NCI-H128 (cell line): Measurements from ENCODE around the gene LRRK1.

ENCODE experiments used
- DNase-seq: peaks from one replicate; lab custom pipeline; 2025; ENCODE audit not compliant: unreplicated experiment; lab: John Stamatoyannopoulos, UW

The LRRK1 gene

GRCh38 chr15:101037090-101037830 lies 118.1 kb downstream of the LRRK1 start:
- DNase-seq: no peak

GRCh38 chr15:101038327-101039003 lies 119.3 kb downstream of the LRRK1 start:
- no peak for DNase-seq

GRCh38 chr15:101039461-101039860 lies 120.3 kb downstream of the LRRK1 start:
- no peak for DNase-seq

GRCh38 chr15:101042320-101042719 lies 123.2 kb downstream of the LRRK1 start:
- DNase-seq: no peak

DNA sequence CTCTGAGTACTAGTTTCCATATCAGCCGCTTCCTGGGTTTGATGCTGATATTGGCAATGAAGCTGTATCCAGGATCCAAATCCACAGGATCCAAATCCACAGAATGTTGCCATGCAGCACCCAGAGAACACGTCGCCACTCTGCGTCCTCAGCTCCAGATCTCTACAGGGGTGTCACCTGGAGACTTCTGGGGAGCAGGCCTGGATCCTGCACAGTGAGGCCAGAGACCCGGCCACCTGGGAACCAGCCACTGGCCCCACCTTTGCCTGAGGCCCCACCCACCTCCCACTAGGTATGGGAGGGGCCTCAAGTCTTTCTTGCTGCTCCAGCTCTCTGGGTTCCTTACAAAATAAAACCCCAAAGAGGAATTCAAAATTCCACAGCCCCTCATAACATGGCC lies 123.9 kb downstream of the LRRK1 start:
- no peak for DNase-seq

GRCh38 chr15:101043911-101044624 lies 124.9 kb downstream of the LRRK1 start:
- no peak for DNase-seq

DNA sequence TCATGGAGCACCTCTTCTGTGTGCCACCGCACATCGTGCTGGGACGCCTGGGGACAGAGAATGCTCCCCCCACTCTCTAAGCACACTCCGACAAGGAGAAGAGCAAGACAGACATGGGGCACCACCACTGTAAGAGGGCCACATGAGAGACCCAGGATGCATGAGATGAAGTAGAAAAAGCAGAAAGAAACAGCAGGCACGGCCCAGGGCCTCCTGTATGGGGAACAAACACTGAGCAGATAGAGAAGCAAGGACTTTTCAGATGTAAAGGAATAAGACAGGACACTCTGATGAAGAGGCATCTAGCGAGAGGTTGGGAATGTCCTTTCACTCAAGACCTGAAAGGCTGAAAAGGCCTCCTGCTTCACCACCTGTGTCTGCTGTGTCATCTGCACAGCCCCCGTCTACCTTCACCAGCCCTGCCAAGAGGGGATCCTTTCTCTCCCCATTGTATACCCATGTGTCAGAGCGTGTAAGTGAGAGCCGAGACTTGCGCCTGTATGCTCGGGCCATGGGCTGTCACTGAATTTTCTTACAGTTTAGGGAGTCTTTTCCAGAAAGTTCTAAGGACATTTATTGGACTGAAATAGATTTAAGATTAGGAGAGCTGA lies 125.6 kb downstream of the LRRK1 start:
- DNase-seq: no peak

DNA sequence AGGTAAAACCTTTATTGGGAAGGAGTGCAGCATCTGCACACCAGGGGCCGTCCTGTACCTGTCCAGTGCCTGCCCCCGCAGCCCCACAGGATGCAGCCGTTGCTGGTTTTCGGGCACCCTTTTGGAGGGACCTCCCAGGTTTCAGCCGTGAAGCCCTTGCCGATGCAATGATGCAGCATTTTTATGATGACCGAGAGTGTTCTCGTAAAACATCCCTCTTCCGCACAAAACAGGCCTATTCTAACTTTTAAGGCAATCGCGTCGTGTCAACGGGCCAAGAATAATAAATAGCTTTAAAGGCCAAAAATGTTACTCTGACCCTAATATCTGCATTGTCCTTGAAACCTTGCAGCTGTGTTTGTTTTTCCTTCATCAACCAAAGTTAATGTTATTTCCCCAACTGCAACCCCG lies 126.1 kb downstream of the LRRK1 start:
- no peak for DNase-seq

GRCh38 chr15:101045835-101046691 lies 126.9 kb downstream of the LRRK1 start:
- DNase-seq: no peak

DNA sequence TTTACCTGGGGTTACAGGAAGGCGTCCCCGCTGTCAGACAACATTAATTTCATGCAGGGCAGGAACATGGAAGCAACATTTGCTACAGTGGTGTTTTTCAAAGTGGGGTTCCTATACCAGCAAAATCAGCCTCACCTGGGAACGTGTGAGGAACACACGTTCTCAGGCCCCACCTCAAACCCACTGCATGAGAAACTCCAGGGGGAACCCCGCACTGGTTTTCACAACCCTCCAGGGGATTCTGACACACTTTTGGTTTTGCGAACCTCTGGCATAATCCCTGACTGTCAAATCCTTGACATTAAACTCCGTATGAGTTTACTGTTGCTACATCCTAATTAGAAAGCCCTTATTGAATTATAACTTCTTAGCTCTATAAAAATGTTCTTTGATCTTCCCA lies 127.7 kb downstream of the LRRK1 start:
- no peak for DNase-seq

DNA sequence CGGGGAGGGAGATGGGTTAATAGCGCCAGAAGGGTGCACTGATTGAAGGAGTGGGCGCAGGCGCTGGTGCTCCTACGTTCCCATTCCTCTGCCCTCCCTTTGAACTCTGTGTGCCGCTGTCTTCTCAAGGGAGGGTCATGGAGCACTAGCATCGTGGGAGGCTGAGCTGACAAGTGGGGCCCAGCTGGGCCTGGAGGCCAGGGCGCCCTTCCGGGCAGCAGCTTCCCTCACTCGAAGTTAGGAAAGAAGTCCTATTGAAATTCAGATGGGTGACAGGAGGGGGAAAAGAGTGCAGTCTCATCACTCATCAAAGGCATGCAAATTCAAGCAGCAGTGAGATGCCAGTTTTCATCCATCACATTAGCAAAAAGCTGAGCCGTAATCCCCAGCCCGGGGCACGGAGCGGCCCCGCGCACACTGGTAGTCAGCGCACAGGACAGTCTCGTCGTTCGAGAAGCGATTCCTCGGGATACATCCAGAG lies 128.2 kb downstream of the LRRK1 start:
- DNase-seq: no peak

- DNase-seq: no peak
Measured at GRCh38 chr15:101048176-101048575, 129.0 kb downstream of the LRRK1 start.

- DNase-seq: no peak
Measured at GRCh38 chr15:101048581-101049030, 129.4 kb downstream of the LRRK1 start.

DNA sequence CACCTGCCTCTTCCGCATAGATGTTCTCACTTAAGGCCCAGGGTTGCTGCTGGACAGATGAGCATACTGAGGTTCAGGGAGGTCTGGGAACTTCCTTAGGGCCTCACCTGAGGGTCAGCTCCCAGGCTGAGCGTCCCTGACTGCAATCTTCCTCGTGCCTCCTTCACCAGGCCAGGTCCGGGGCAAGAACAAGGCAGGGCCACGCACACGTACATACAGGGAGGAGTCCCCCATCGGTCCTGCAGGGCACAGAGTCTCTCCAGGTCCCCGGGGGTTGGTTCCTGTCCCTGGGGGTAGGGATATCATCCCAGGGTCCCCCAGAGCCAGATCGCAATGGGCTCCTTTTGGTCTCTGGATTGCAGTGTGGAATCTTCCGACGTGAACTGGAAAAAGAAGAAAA lies 130.1 kb downstream of the LRRK1 start:
- DNase-seq: no peak

GRCh38 chr15:101049856-101050622 lies 130.9 kb downstream of the LRRK1 start:
- no peak for DNase-seq

DNA sequence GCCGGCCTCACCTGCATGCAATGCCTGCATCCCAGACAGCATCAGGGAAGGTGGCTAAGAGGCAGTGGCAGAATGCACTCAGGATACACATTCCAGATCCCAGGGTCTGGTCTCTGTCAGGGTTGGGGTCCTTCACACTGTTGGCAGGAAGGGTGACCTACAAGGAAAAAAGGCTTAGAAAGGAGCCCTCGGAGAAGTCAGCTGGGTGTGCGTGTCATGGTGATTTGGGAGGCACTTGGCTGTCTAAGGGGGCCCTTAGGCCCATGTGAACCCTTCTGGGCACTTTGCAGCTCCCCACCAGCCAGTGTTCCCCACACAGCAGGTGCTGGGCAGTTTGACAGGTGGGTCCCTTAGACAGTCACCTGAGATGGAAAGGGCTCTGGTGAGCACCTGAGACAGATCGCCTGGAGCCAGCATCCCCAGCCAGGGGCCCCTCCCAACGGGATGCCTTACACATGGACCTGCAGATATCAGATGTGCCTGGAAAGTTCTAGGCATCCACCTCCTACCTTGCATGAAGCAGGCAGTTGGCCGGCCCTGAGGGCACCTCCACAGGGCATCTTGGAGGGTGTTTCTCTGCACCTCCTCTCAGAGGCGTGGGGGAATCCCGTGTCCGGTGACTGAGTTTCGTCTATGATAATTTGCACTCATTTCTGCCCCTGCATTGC lies 131.6 kb downstream of the LRRK1 start:
- DNase-seq: no peak

- no peak for DNase-seq
Measured at GRCh38 chr15:101051291-101052030, 132.3 kb downstream of the LRRK1 start.

GRCh38 chr15:101052031-101052620 lies 133.0 kb downstream of the LRRK1 start:
- DNase-seq: no peak
